Upper lobe of left lung (tissue), 4 donors: ENCODE data around the gene CD46.
A peak's percentile ranks its signal among the peaks of the same experiment; 100 is the strongest.

Experiments used
- CTCF ChIP-seq, 6 experiments: fragments of 450-650 bp in 4 of 6; fragments of 200-600 bp in 2 of 6; sonication (generic) in 2 of 6; IDR thresholded peaks; one replicate each; pipeline ENCODE4 v1.5.1; 2016 to 2019; ENCODE audit warnings: antibody characterized with exemption in 6 of 6
- EP300 ChIP-seq, 4 donors: sonication (generic); formaldehyde crosslinking; IDR thresholded peaks; one replicate each; pipeline ENCODE4 v1.5.1; 2017; ENCODE audit warnings: antibody characterized with exemption in 4 of 4, control low read depth in 2 of 4
- POLR2A ChIP-seq, 4 donors: fragments of 450-650 bp; IDR thresholded peaks; one replicate each; pipeline ENCODE4 v1.5.1; 2016 to 2017; ENCODE audit warnings: antibody characterized with exemption in 4 of 4, mild to moderate bottlenecking in 2 of 4
- POLR2AphosphoS5 ChIP-seq, 2 donors: sonication (generic); formaldehyde crosslinking; IDR thresholded peaks; one replicate each; pipeline ENCODE4 v1.5.1; 2017; ENCODE audit warnings: antibody characterized with exemption in 2 of 2

- peak in 2 of 4 donors; percentile 49 to 85 for TF ChIP-seq EP300 (IDR thresholded peaks at IDR 0.05)
- peak; percentile 75 to 96 (median 88) for TF ChIP-seq CTCF (IDR thresholded peaks at IDR 0.05)
- peak; percentile 92 to 95 for TF ChIP-seq POLR2AphosphoS5 (IDR thresholded peaks at IDR 0.05)
- peak; percentile 82 to 95 (median 92) for TF ChIP-seq POLR2A (IDR thresholded peaks at IDR 0.05)
Observed at GRCh38 chr1:207823880-207824566, 72.2 kb downstream of the CD46 start.
